Ishikawa (cell line): Measurements from ENCODE around the gene BOLA3.

Experiments used
- EGR1 ChIP-seq: IDR thresholded peaks from 2 replicates; pipeline ENCODE4 v1.6.1; 2012
- EP300 ChIP-seq: IDR thresholded peaks from 2 replicates; pipeline ENCODE4 v1.6.1; 2012; ENCODE audit warnings: borderline replicate concordance
- MAX ChIP-seq: IDR thresholded peaks from 2 replicates; pipeline ENCODE4 v1.6.1; 2012
- RAD21 ChIP-seq: IDR thresholded peaks from 2 replicates; pipeline ENCODE4 v1.6.1; 2012; ENCODE audit warnings: low read depth
- TAF1 ChIP-seq: IDR thresholded peaks from 2 replicates; pipeline ENCODE4 v1.6.1; 2012; ENCODE audit warnings: low read depth, mild to moderate bottlenecking
- TEAD4 ChIP-seq: IDR thresholded peaks from 2 replicates; pipeline ENCODE4 v1.6.1; 2012

GRCh38 chr2:74093426-74093825, 54.3 kb downstream of the BOLA3 start:
- no peak for TF ChIP-seq EGR1
- no peak for TF ChIP-seq TAF1
- no peak for TF ChIP-seq MAX
- TF ChIP-seq RAD21, result no peak
- TF ChIP-seq EP300, result no peak
- no peak for TF ChIP-seq TEAD4
